SK-N-SH (cell line): ENCODE measurements around the gene WRAP73. TPM values are rescaled to one million over a fixed set of nuclear protein-coding genes. Genes with fewer than 3 reads are reported as not detected.

Source experiments
- CTCF ChIA-PET: fragments of 300-600, 350-600 bp; formaldehyde crosslinking; extraction: SDS; loops from one replicate; lab custom pipeline; 2021; lab: Yijun Ruan, JAX
- POLR2A ChIA-PET: fragments of 350-600 bp; sonication (Branson Sonifier 250); formaldehyde crosslinking; extraction: SDS; loops from one replicate; lab custom pipeline; 2020; ENCODE audit warnings: antibody characterized with exemption, inconsistent platforms; lab: Yijun Ruan, JAX
- DNase-seq: peaks from one replicate; pipeline ENCODE4 v3.0.0; 2012
- H2AFZ ChIP-seq: fragments of 200-600 bp; sonication (generic); 2 replicates; pipeline ENCODE4 v1.8.1; 2016; ENCODE audit warnings: antibody characterized with exemption, mild to moderate bottlenecking, low read depth
- H3F3A ChIP-seq: fragments of 200-600 bp; sonication (generic); replicated peaks from 2 replicates; pipeline ENCODE3; 2016; ENCODE audit warnings: antibody characterized with exemption, mild to moderate bottlenecking; ENCODE audit not compliant: insufficient read depth
- H3K27ac ChIP-seq, 2 experiments: fragments of 200-500 bp in 1 of 2; fragments of 200-600 bp in 1 of 2; sonication (Bioruptor generic) in 1 of 2; sonication (generic), shearing (Covaris generic) in 1 of 2; 2 replicates each; pipeline versions ENCODE4 v1.5.1 to v1.6.1; 2014 to 2016; ENCODE audit warnings: low read depth in 2 of 2, inconsistent platforms in 1 of 2, low read length in 1 of 2, mild to moderate bottlenecking in 1 of 2, mixed read lengths in 1 of 2
- H3K27me3 ChIP-seq: fragments of 200-600 bp; sonication (generic), shearing (Covaris generic); 2 replicates; pipeline ENCODE4 v1.6.1; 2016; ENCODE audit warnings: mixed run types; ENCODE audit not compliant: insufficient read depth
- H3K36me3 ChIP-seq, 2 experiments: fragments of 200-500 bp in 1 of 2; fragments of 200-600 bp in 1 of 2; sonication (Bioruptor generic) in 1 of 2; sonication (generic) in 1 of 2; replicated peaks in 1 of 2; 2 replicates each; pipeline versions ENCODE3 to v1.5.1; 2014 to 2016; ENCODE audit warnings: low read length in 1 of 2, mild to moderate bottlenecking in 1 of 2; ENCODE audit not compliant: insufficient read depth in 2 of 2, control insufficient read depth in 1 of 2
- H3K4me1 ChIP-seq, 2 experiments: fragments of 200-500 bp in 1 of 2; fragments of 200-600 bp in 1 of 2; sonication (Bioruptor generic) in 1 of 2; sonication (generic), shearing (Covaris generic) in 1 of 2; 2 replicates each; pipeline versions ENCODE4 v1.5.1 to v1.6.1; 2014 to 2016; ENCODE audit warnings: low read depth in 1 of 2, low read length in 1 of 2, mixed run types in 1 of 2; ENCODE audit not compliant: insufficient read depth in 2 of 2, control insufficient read depth in 1 of 2
- H3K4me2 ChIP-seq: fragments of 200-600 bp; sonication (generic), shearing (Covaris generic); 2 replicates; pipeline ENCODE4 v1.6.1; 2017; ENCODE audit warnings: mixed run types
- H3K4me3 ChIP-seq, 2 experiments: fragments of 200-500 bp in 1 of 2; fragments of 200-600 bp in 1 of 2; sonication (Bioruptor generic) in 1 of 2; sonication (generic), shearing (Covaris generic) in 1 of 2; 2 replicates each; pipeline versions ENCODE4 v1.5.1 to v1.8.1; 2014 to 2016; ENCODE audit warnings: low read depth in 2 of 2, inconsistent platforms in 1 of 2, low read length in 1 of 2, mild to moderate bottlenecking in 1 of 2, mixed read lengths in 1 of 2, moderate library complexity in 1 of 2
- H3K79me2 ChIP-seq: fragments of 200-600 bp; sonication (generic); 2 replicates; pipeline ENCODE4 v1.8.1; 2017; ENCODE audit warnings: mild to moderate bottlenecking; ENCODE audit not compliant: insufficient read depth
- H3K9ac ChIP-seq: fragments of 200-600 bp; sonication (generic); 2 replicates; pipeline ENCODE4 v1.6.1; 2017; ENCODE audit warnings: mixed run types
- H3K9me2 ChIP-seq: fragments of 200-600 bp; sonication (generic); 2 replicates; pipeline ENCODE4 v1.6.1; 2017; ENCODE audit warnings: mixed run types
- H3K9me3 ChIP-seq: fragments of 200-600 bp; sonication (generic); 2 replicates; pipeline ENCODE4 v1.6.1; 2017; ENCODE audit warnings: mixed run types, mild to moderate bottlenecking, moderate library complexity
- H4K20me1 ChIP-seq: fragments of 200-600 bp; sonication (generic); 2 replicates; pipeline ENCODE4 v1.6.1; 2017; ENCODE audit warnings: mild to moderate bottlenecking, mixed run types; ENCODE audit not compliant: insufficient read depth
- ELF1 ChIP-seq: IDR thresholded peaks from 2 replicates; pipeline ENCODE4 v1.4.0; 2012
- EP300 ChIP-seq, 2 experiments: IDR thresholded peaks; 2 replicates each; pipeline versions ENCODE4 v1.4.0 to v1.6.1; 2012; ENCODE audit warnings: borderline replicate concordance in 1 of 2, low read depth in 1 of 2, low read length in 1 of 2
- FOXJ3 ChIP-seq: sonication (generic); formaldehyde crosslinking; IDR thresholded peaks from 2 replicates; pipeline ENCODE4 v1.5.1; 2020; ENCODE audit warnings: mild to moderate bottlenecking, missing genetic modification reagents
- JUND ChIP-seq: IDR thresholded peaks from 2 replicates; pipeline ENCODE4 v1.4.0; 2012
- MXI1 ChIP-seq: IDR thresholded peaks from 2 replicates; pipeline ENCODE4 v1.6.1; 2012; ENCODE audit warnings: mild to moderate bottlenecking, low read depth, low read length, improper control_type of control experiment
- POLR2AphosphoS5 ChIP-seq: IDR thresholded peaks from 2 replicates; pipeline ENCODE4 v1.6.1; 2012; ENCODE audit warnings: low read depth, low read length
- RAD21 ChIP-seq: IDR thresholded peaks from 2 replicates; pipeline ENCODE4 v1.6.1; 2012; ENCODE audit warnings: mild to moderate bottlenecking, low read length
- REST ChIP-seq: IDR thresholded peaks from 2 replicates; pipeline ENCODE4 v1.6.1; 2012; ENCODE audit warnings: mild to moderate bottlenecking, low read depth, low read length, moderate library complexity
- RXRA ChIP-seq: IDR thresholded peaks from 2 replicates; pipeline ENCODE4 v1.4.0; 2012; ENCODE audit warnings: low read depth, mild to moderate bottlenecking, borderline replicate concordance
- SIN3A ChIP-seq: IDR thresholded peaks from 2 replicates; pipeline ENCODE4 v1.6.1; 2012; ENCODE audit warnings: low read depth, mild to moderate bottlenecking, low read length, moderate library complexity, borderline replicate concordance
- SMC3 ChIP-seq: IDR thresholded peaks from 2 replicates; pipeline ENCODE4 v1.6.1; 2012; ENCODE audit warnings: low read depth, low read length, improper control_type of control experiment
- TEAD4 ChIP-seq: IDR thresholded peaks from 2 replicates; pipeline ENCODE4 v1.4.0; 2012; ENCODE audit warnings: mild to moderate bottlenecking, borderline replicate concordance; ENCODE audit not compliant: insufficient read depth
- USF1 ChIP-seq: IDR thresholded peaks from 2 replicates; pipeline ENCODE4 v1.4.0; 2012; ENCODE audit warnings: low read depth, borderline replicate concordance
- YY1 ChIP-seq: IDR thresholded peaks from 2 replicates; pipeline ENCODE4 v1.4.0; 2012; ENCODE audit warnings: low read depth, mild to moderate bottlenecking
- ZBTB33 ChIP-seq: IDR thresholded peaks from 2 replicates; pipeline ENCODE4 v1.4.0; 2012; ENCODE audit warnings: low read depth, borderline replicate concordance
- WGBS: methylation state at CpG from one replicate; pipeline ENCODE4 v1.1.6; 2017; ENCODE audit warnings: low lambda C conversion rate; 5-methylcytosine and 5-hydroxymethylcytosine counted together
- polyA plus RNA-seq, 3 experiments: library from polyadenylated mRNA; depleted of rRNA; stranded (reverse); fragments of >200 nt; gene quantifications; 2 replicates each; pipeline ENCODE4 v1.2.3, GENCODE V29; 2012
- TF ChIP-seq, protein P1 (sequence below): IDR thresholded peaks from 2 replicates; pipeline ENCODE4; 2012

WRAP73 gene
- polyA plus RNA-seq, 1 of the 3 experiments (the other 2 are of a cell fraction): 61.9 TPM

DNA sequence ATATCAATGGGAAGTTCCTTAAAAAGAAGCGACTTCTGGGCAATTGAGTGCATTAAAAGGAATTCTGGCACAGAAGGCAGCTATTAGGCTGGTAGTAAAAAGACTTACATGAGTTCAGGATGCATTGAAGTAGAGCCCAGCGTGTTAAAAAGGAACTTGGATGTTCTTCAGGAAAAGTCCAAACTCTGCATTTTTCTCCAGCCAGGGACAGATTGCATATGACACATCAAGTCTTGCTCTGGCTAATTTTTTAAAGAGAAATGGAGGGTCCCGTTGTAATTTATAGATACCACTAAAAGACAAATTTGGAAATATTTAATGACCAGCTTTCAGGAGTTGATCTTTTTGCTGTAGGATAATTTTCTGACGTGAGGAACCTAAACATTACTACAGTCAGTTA is 23.9 kb downstream of the WRAP73 start:
- Histone ChIP-seq H3K9ac (peak overlapping the region; percentile 58; the same call in 1 of the 2 replicates), H4K20me1 (no peaks in the 10 kb centered on the region), H3K9me2 (no peaks in the 10 kb centered on the region), H3F3A (peaks cover 3% of the 10 kb centered on the region), H3K4me3 (peak overlapping the region; percentile 66 to 93; a peak in 3 of 4 replicates), H3K79me2 (peaks cover 16% of the 10 kb centered on the region), H2AFZ (no peak overlapping the region), H3K9me3 (no peaks in the 10 kb centered on the region), H3K4me2 (peak overlapping the region; percentile 80; the same call in 1 of the 2 replicates), H3K27ac (peak overlapping the region in 1 of 2 experiments; percentile 77; a peak in 2 of 4 replicates), H3K27me3 (no peaks in the 10 kb centered on the region), H3K4me1 (peaks cover 0 to 40% of the 10 kb centered on the region in 2 experiments; a peak in 2 of 4 replicates), H3K36me3 (peaks cover 9 to 35% of the 10 kb centered on the region in 2 experiments)
- TF ChIP-seq ZBTB33: no peak
- TF ChIP-seq RAD21: no peak
- no peak for TF ChIP-seq JUND
- POLR2A ChIA-PET: interaction anchor here (0.6 to 0.9 kb wide), 2 partner anchors 48 to 173 kb away, joined by 3 to 4 read pairs; no protein-coding TSS in a partner anchor
- CTCF ChIA-PET: interaction anchor here (0.7 to 1.9 kb wide), 11 partner anchors 11 to 818 kb away, joined by 3 to 7 read pairs (median 4); partner anchors contain the start of gene WRAP73
- no peak for DNase-seq
- WGBS: 67% methylated on average over 4 of the region's 4 CpGs

DNA sequence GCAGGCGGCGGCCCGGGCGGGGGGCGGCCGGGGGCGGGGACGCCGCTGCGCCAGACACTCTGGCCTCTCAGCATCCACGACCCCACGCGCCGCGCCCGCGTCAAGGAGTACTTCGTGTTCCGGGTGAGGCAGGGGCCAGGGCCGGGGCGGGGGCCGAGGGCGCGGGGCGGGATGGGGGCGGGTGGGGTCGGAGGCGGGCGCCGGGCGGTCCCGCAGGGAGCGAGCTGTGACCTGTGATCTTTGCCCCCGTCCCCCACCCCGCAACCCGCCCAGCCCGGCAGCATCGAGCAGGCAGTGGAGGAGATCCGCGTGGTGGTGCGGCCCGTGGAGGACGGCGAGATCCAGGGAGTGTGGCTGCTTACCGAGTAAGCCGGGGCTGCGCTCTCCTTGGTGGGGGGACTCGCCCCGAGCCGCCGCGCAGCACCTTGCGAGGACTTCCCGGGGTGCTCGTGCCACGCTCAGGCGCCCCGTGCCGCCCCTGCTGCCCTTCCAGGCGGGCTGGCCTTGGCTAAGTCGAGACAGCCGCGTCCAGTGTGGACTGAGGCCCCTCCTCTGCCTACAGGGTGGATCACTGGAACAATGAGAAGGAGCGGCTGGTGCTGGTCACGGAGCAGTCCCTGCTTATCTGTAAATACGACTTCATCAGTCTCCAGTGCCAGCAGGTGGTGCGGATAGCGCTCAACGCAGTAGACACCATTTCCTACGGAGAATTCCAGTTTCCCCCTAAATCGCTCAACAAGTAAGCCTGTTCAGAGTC is 24.6 kb downstream of the WRAP73 start:
- peak overlapping the region; percentile 84 to 93 for H3K4me3 ChIP-seq
- ChIA-PET POLR2A (no interaction called here), CTCF (interaction anchor here (0.9 to 5.3 kb wide), 9 partner anchors 10 to 172 kb away, joined by 3 to 23 read pairs (median 6); no protein-coding TSS in a partner anchor)
- peaks cover 0 to 40% of the 10 kb centered on the region in 2 experiments; a peak in 2 of 4 replicates for H3K4me1 ChIP-seq
- H3K27me3 ChIP-seq: no peaks in the 10 kb centered on the region
- H2AFZ ChIP-seq: no peak overlapping the region
- peak overlapping the region in 1 of 2 experiments; percentile 77; a peak in 2 of 4 replicates for H3K27ac ChIP-seq
- H3K9ac ChIP-seq: peak overlapping the region; percentile 58; the same call in 1 of the 2 replicates
- H3K79me2 ChIP-seq: peaks cover 16% of the 10 kb centered on the region
- 11% methylated on average over 8 of the region's 71 CpGs for WGBS
- H3K9me2 ChIP-seq: no peaks in the 10 kb centered on the region
- peak overlapping the region; percentile 80; the same call in 1 of the 2 replicates for H3K4me2 ChIP-seq
- DNase-seq: peak; percentile 72
- peaks cover 3% of the 10 kb centered on the region for H3F3A ChIP-seq
- peaks cover 9 to 29% of the 10 kb centered on the region in 2 experiments for H3K36me3 ChIP-seq
- no peaks in the 10 kb centered on the region for H3K9me3 ChIP-seq
- no peaks in the 10 kb centered on the region for H4K20me1 ChIP-seq
- TF ChIP-seq SMC3 (peak; percentile 33; the same call in 1 of the 2 replicates), USF1 (no peak), FOXJ3 (CRISPR knock-in tag) (no peak), SIN3A (peak; percentile 30; the same call in 1 of the 2 replicates), TEAD4 (no peak), EP300 (IDR thresholded peaks at IDR 0.05; ENCODE audit: borderline replicate concordance in 1 of 2, low read depth in 1 of 2, low read length in 1 of 2) (no peak), ELF1 (no peak), REST (0 out of 2 replicates have a peak, but pooled peaks have one; percentile 43), RXRA (no peak), YY1 (no peak), POLR2AphosphoS5 (no peak), MXI1 (0 out of 2 replicates have a peak, but pooled peaks have one; percentile 45)
- TF ChIP-seq, protein P1, sequence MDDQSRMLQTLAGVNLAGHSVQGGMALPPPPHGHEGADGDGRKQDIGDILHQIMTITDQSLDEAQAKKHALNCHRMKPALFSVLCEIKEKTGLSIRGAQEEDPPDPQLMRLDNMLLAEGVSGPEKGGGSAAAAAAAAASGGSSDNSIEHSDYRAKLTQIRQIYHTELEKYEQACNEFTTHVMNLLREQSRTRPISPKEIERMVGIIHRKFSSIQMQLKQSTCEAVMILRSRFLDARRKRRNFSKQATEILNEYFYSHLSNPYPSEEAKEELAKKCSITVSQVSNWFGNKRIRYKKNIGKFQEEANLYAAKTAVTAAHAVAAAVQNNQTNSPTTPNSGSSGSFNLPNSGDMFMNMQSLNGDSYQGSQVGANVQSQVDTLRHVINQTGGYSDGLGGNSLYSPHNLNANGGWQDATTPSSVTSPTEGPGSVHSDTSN: no peak
